COR-L47 (cell line): Measurements from ENCODE around the gene CPE.

ENCODE experiments used
- DNase-seq: peaks from one replicate; lab custom pipeline; 2025; lab: John Stamatoyannopoulos, UW

CPE gene

DNA sequence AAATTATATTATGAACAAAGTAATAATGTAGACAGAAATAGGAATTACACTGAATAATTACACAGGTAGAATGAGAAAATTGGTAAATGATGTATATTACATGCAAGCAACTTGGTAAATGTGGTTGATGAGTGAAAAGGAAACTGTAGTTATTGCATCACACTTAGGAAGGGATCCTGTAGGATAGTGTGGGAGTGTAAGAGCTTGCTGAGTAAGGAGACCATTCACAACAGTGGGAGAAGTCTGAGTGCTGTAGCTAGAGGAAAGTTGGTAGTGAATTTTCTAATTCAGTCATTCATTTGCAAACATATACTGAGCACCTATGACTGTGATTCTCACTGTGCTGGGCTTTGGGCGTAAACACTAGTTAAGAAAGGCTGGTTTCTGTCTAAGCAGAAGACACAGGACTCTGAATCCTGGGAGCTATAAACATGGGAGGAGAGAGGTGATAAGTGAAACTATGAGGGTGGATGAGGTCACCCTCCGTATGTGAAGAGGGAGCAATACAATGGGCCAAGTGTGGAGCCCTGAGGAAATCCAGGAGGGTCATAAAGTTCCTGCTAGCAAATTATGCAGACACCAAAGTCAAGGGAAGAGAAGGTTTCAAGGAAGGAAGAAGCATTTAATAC is 14.2 kb upstream of the CPE start:
- no peak for DNase-seq

GRCh38 chr4:165367040-165367439 is 11.8 kb upstream of the CPE start:
- DNase-seq = no peak

DNA sequence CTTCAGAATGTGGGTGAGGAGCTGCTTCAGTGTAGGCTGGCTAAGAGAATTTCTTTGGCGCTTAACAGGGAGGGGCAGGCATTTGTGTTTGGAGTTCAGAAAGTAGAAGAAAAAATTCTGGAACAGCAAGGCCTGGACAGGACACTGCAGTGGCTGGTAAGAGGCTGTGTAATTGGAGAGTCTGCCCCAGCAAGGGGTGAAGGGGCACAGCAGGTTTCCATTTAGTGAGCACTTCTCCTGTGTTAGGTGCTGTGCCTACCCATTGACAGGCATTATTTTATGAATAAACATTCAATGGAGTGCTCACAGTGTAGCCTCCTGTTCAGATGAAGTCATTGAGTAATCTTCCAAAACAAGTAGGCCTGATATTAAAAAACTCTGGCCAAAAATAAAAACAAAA is 10.7 kb upstream of the CPE start:
- DNase-seq = peak; percentile 31

DNA sequence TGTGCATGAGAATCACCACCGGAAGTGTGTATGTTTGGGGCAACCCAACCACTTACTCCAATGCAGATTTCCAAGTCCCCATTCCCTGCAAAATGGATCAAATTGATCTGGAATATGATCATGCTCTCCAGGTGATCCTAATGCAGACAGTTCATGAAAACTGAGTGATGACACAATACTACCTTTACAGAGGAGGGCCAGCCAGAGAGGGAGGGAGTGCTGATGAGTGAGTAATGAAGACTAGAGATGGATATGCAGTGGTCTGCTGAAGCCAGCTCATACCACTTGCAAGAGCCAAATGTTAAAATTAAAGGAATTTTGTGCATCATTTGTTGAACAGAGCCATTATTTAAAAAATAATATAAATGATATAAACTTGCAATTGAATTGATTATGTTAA is 10.2 kb upstream of the CPE start:
- no peak for DNase-seq

DNA sequence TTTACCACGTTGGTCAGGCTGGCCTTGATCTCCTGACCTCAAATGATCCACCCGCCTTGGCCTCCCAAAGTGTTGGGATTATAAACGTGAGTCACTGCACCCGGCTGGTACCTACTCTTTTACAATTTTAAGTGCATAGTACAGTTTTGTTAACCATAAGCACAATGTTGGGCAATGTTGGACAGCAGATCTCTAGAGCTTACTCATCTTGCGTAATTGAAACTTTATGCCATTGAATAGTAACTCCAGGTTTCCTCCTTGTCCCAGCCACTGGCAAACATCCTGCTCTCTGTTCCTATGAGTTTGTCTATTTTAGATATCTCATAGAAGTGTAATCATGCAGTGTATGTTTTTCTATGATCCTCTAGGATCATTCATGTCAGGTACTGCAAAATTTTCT is 9.3 kb upstream of the CPE start:
- no peak for DNase-seq

GRCh38 chr4:165370530-165370929 is 8.3 kb upstream of the CPE start:
- DNase-seq = no peak

GRCh38 chr4:165375465-165375864 is 3.3 kb upstream of the CPE start:
- no peak for DNase-seq

DNA sequence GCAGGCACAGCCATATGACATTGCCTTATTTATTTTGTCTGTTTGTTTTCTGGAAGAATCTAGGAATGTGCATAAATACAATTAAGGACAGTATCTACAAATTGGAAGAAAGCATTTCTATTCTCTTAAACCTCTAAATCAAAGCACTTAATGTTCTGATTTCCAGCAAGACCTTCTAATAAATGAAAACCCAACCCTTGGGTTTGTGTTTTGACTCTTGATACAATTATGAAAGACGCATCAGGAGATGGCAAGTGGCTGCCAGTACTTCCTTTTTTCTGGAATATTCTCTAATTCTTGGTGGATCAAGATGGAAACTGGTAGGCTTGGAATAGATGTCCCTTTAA is 437 bp upstream of the CPE start:
- no peak for DNase-seq

DNA sequence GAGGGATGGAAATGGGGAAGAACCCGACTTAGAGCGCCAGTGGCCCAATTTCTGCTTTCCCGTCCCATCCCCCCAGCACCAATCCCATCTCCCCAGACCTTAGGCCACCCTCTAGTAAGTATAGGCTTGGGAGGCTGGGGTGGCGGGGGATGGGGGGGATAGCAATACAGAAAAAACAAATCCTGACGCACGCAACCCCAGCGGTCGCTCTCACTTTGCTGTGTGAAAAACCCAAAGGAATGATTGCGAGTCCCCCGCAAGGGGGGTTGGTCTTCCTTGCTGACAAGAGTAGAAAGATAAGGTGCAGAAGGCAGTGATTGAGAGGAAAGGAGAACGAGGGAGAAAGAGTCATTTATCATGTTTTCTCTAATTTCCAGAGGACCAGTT is 863 bp downstream of the CPE start:
- DNase-seq = peak; percentile 54

- DNase-seq = no peak
These were observed 2.0 kb downstream of the CPE start for GRCh38 chr4:165380805-165381204.

DNA sequence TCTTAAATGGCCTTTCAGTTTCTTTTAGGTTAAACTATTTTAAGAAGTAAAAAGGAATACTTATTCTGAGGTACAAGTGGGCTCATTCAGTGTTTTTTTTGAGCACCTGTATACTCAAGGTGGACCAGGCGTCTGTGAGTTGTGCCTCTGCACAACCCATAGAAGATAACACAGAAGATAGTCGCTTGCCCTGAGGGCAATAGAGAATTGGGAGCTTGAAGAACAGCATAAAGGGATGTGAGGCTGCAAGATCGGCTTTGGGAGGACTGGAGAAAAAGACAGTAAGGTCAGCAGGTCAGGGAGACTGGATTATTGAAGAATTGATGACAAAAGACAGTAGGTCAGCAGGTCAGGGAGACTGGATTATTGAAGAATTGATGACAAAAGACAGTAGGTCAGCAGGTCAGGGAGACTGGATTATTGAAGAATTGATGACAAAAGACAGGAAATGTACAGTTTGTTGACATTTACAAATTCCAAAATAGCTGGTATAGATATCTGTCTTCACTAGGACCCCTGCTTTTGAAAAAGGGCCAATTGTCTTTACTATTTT is 3.1 kb downstream of the CPE start:
- no peak for DNase-seq

DNA sequence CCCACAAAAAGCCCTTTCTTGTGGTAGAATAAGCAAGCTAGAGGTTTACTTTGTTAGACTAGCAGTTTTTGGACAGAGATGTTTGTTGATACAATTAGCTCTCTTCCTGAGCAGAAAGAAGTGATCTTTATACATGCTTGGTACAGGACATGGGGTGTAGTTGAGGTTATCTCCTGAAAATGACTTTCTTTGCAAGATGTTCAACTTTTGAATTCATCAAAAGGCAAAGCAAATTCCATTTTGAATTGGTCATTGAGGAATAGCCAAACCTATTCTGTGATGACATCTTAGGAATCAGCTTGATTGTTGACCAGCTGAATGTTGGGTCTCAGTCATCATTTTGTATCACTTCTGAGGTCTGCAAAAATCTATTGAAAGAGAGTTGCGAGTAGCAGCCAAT is 3.8 kb downstream of the CPE start:
- no peak for DNase-seq

GRCh38 chr4:165383591-165384073 is 4.8 kb downstream of the CPE start:
- peak; percentile 61 for DNase-seq

GRCh38 chr4:165384186-165384585 is 5.4 kb downstream of the CPE start:
- no peak for DNase-seq

DNA sequence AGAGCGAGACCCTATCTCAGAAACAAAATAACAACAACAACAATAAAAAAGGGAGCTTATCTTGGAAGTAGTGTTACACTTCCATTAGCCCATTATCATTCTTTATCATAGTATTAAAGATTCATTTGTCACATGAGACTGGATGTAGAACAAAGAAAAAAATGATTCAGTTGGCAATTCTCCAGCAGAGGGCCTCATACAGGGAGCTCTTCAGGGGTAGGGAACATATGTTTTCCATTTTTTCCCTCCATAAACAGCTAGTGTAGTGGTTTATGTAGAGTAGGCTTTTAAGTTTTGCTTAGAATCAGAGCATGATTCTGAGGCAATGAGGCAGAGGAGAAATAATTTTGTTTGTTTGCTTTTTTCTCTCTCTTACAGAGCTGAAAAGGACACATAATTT is 5.8 kb downstream of the CPE start:
- peak; percentile 26 for DNase-seq

GRCh38 chr4:165385126-165385525 is 6.3 kb downstream of the CPE start:
- no peak for DNase-seq

GRCh38 chr4:165386328-165386727 is 7.5 kb downstream of the CPE start:
- DNase-seq = no peak

DNA sequence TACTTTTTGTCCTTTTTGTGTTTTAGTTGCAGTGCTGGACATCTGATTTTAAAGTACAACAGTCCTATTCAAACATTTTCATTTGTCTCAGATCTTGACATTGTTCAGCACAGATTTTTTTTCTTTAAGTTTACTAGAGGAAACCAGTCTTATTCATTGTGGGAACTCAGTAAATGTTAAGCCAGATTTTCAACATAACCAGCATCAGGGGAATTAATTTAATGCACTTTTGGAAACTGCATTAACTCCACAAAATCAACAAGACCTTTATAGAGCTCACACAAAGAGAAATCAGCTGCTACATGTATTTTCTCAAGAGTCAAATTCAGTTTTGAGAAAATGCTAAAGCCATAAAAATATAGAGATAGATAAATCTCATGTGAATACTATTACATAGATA is 9.9 kb downstream of the CPE start:
- no peak for DNase-seq

- DNase-seq = no peak
These were observed 14.2 kb downstream of the CPE start for GRCh38 chr4:165393051-165393450.

GRCh38 chr4:165393704-165394103 is 14.9 kb downstream of the CPE start:
- DNase-seq = no peak

DNA sequence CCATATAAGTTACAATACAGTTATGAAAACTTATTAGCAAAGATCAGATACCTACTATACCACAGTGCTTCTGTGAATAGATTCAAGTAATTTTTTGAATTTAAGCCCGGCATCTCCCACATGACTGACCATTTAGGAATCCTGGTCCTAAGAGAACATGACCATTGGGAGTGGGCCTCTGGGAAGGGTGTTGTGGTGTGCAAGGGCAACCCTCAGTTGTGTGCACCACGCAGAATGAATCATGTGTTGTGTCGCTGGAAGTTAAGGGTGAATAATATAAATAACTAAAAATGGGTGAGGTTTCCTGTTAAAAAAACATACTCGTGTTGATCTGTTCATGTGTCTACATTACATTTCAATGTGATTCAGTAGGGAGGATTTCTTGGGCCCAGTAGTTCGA is 15.5 kb downstream of the CPE start:
- DNase-seq = no peak

- DNase-seq = peak; percentile 98
These were observed 19.8 kb downstream of the CPE start for GRCh38 chr4:165398570-165398969.

GRCh38 chr4:165402375-165402774 is 23.6 kb downstream of the CPE start:
- no peak for DNase-seq

- DNase-seq = no peak
These were observed 24.2 kb downstream of the CPE start for GRCh38 chr4:165403048-165403447.
